GM12878 (cell line): ENCODE results near the gene SLC29A4. TPM values are rescaled to one million over a fixed set of nuclear protein-coding genes. Genes with fewer than 3 reads are reported as not detected.

ENCODE experiments used
- ATAC-seq: fragments of 200-7000 bp; cut with Tn5 transposase; 3 replicates; pipeline ENCODE4 v1.9.1; 2020; ENCODE audit warnings: mild to moderate bottlenecking, moderate library complexity
- BruUV-seq: library from RNA; stranded (reverse); fragments of 400-500 nt; replicated peaks from 2 replicates; lab custom pipeline; 2021; lab: Mats Ljungman, UMichigan
- CTCF ChIA-PET: fragments of 300-600 bp; sonication (Branson Sonifier 250); formaldehyde crosslinking; extraction: SDS; loops from one replicate; lab custom pipeline; 2021; ENCODE audit warnings: inconsistent platforms; lab: Yijun Ruan, JAX
- POLR2A ChIA-PET: fragments of 350-600 bp; formaldehyde crosslinking; extraction: SDS; loops from one replicate; lab custom pipeline; 2021; ENCODE audit warnings: inconsistent platforms; lab: Charles Lee
- RAD21 ChIA-PET: fragments of 300-600 bp; sonication (Branson Sonifier 250); formaldehyde crosslinking; loops from one replicate; lab custom pipeline; 2023; ENCODE audit warnings: antibody characterized with exemption; ENCODE audit not compliant: unreplicated experiment; lab: Charles Lee
- SMC1A ChIA-PET: fragments of 300-600 bp; sonication (Branson Sonifier 250); formaldehyde crosslinking; loops from one replicate; lab custom pipeline; 2023; ENCODE audit not compliant: unreplicated experiment, uncharacterized antibody; lab: Charles Lee
- DNase-seq: peaks from one replicate; pipeline ENCODE4 v3.0.0-alpha.2; 2011; ENCODE audit warnings: low read depth, low spot score
- FAIRE-seq: peaks from 3 replicates; lab custom pipeline; 2011; peaks lifted over from hg19 to GRCh38; lab: Jason Lieb, UNC
- H2AFZ ChIP-seq: 2 replicates; pipeline ENCODE4 v1.6.0; 2011; ENCODE audit warnings: low read depth, low read length, control low read depth; ENCODE audit not compliant: control insufficient read depth
- H3K27ac ChIP-seq: 2 replicates; pipeline ENCODE4 v1.5.1; 2011; ENCODE audit warnings: control low read depth; ENCODE audit not compliant: control insufficient read depth, insufficient read depth
- H3K27me3 ChIP-seq, 2 experiments: replicated peaks in 1 of 2; 2 replicates each; pipeline versions ENCODE4 v1.6.0 to v1.6.1; 2011; ENCODE audit warnings: low read length in 1 of 2; ENCODE audit not compliant: control insufficient read depth in 2 of 2, insufficient read depth in 2 of 2
- H3K36me3 ChIP-seq, 2 experiments: 2 replicates each; pipeline ENCODE4 v1.5.1; 2011; ENCODE audit warnings: low read length in 1 of 2; ENCODE audit not compliant: control insufficient read depth in 2 of 2, insufficient read depth in 2 of 2
- H3K4me1 ChIP-seq: 2 replicates; pipeline ENCODE4 v1.6.1; 2011; ENCODE audit warnings: mild to moderate bottlenecking, low read length, moderate library complexity, mixed read lengths; ENCODE audit not compliant: control insufficient read depth, insufficient read depth
- H3K4me2 ChIP-seq: 2 replicates; pipeline ENCODE4 v1.6.0; 2011; ENCODE audit warnings: control low read depth; ENCODE audit not compliant: control insufficient read depth, insufficient read depth
- H3K4me3 ChIP-seq: fragments of 200-600 bp; sonication (generic); 2 replicates; pipeline ENCODE4 v1.5.1; 2016
- H3K79me2 ChIP-seq: 2 replicates; pipeline ENCODE4 v1.6.0; 2011; ENCODE audit warnings: low read length; ENCODE audit not compliant: control insufficient read depth, insufficient read depth
- H3K9ac ChIP-seq: 2 replicates; pipeline ENCODE4 v1.8.0; 2011; ENCODE audit warnings: low read length, control low read depth, mixed read lengths; ENCODE audit not compliant: control insufficient read depth, insufficient read depth
- H3K9me3 ChIP-seq: replicated peaks from 3 replicates; pipeline ENCODE4 v1.5.1; 2011; ENCODE audit warnings: mild to moderate bottlenecking, low read length; ENCODE audit not compliant: control insufficient read depth, insufficient read depth
- H4K20me1 ChIP-seq: 2 replicates; pipeline ENCODE4 v1.6.0; 2011; ENCODE audit not compliant: control insufficient read depth, insufficient read depth
- ASH2L ChIP-seq: fragments of 300-600, 200-600 bp; sonication (generic); IDR thresholded peaks from 2 replicates; pipeline ENCODE4 v1.6.1; 2017; ENCODE audit warnings: low read depth, mild to moderate bottlenecking, borderline replicate concordance
- CREB1 ChIP-seq: IDR thresholded peaks from 2 replicates; pipeline ENCODE4 v1.6.1; 2012; ENCODE audit warnings: low read depth, mild to moderate bottlenecking, inconsistent platforms
- ESRRA ChIP-seq: IDR thresholded peaks from 2 replicates; pipeline ENCODE4 v1.6.1; 2012; ENCODE audit warnings: mild to moderate bottlenecking, low read length, improper control_type of control experiment
- FOXM1 ChIP-seq: IDR thresholded peaks from 2 replicates; pipeline ENCODE4 v1.6.1; 2012; ENCODE audit warnings: low read depth, mild to moderate bottlenecking, inconsistent platforms, low read length, moderate library complexity
- JUND ChIP-seq: IDR thresholded peaks from 2 replicates; pipeline ENCODE4 v1.6.1; 2012; ENCODE audit warnings: low read depth, mild to moderate bottlenecking, low read length, improper control_type of control experiment, moderate library complexity
- KLF5 ChIP-seq: fragments of 450-650 bp; IDR thresholded peaks from 2 replicates; pipeline ENCODE4 v1.6.1; 2014; ENCODE audit warnings: mild to moderate bottlenecking; ENCODE audit not compliant: partially characterized antibody
- LARP7 ChIP-seq: fragments of 450-650 bp; IDR thresholded peaks from 2 replicates; pipeline ENCODE4 v1.6.1; 2017; ENCODE audit warnings: mild to moderate bottlenecking
- MTA2 ChIP-seq: fragments of 450-650 bp; IDR thresholded peaks from 2 replicates; pipeline ENCODE4 v1.6.1; 2016; ENCODE audit warnings: low read depth, mild to moderate bottlenecking, moderate library complexity
- NR2C1 ChIP-seq: fragments of 450-650 bp; IDR thresholded peaks from 2 replicates; pipeline ENCODE4 v1.6.1; 2017; ENCODE audit warnings: antibody characterized with exemption, mild to moderate bottlenecking, moderate library complexity
- STAT1 ChIP-seq: fragments of 450-650 bp; conservative IDR thresholded peaks from 2 replicates; pipeline ENCODE4 v1.6.1; 2014; ENCODE audit warnings: antibody characterized with exemption, mild to moderate bottlenecking
- TBL1XR1 ChIP-seq: IDR thresholded peaks from 2 replicates; pipeline ENCODE4 v1.6.1; 2012; ENCODE audit warnings: low read depth, low read length, improper control_type of control experiment
- WGBS: methylation state at CpG from one replicate; pipeline ENCODE4 v1.1.6; 2016; ENCODE audit warnings: low lambda C conversion rate; ENCODE audit not compliant: insufficient replicate concordance, insufficient coverage; ENCODE audit errors: missing lambda C conversion rate; 5-methylcytosine and 5-hydroxymethylcytosine counted together
- in situ Hi-C: fragments of 300-500 bp; cut with MboI; formaldehyde crosslinking; loops from 9 replicates; pipeline ENCODE4 v1.14.3; 2018; ENCODE audit warnings: mixed read lengths
- intact Hi-C: fragments of 100-400 bp; cut with micrococcal nuclease; formaldehyde crosslinking; loops from one replicate; pipeline ENCODE4 v1.14.2; 2022; ENCODE audit not compliant: unreplicated experiment
- polyA plus RNA-seq, 11 experiments: library from polyadenylated mRNA; depleted of rRNA in 4 of 11; unstranded in 6 of 11; stranded (reverse) in 5 of 11; fragments of >200 nt; fragmentation: Nextera tagmentation in 4 of 11; fragmentation: Illumina TruSeq in 1 of 11; extraction: Ambion mirVana in 4 of 11; extraction: Trizol in 1 of 11; gene quantifications; 1 replicate in 1 of 11; 2 replicates in 10 of 11; pipeline versions ENCODE4 v1.2.1 to v1.2.3, GENCODE V29; 2011 to 2016; ENCODE audit warnings: inconsistent platforms in 2 of 11, missing spikeins in 2 of 11, low read depth in 1 of 11
- total RNA-seq, 4 experiments: library from RNA; depleted of rRNA in 3 of 4; stranded (reverse); fragments of >200 nt in 3 of 4; fragmentation: Illumina TruSeq in 1 of 4; extraction: Trizol in 1 of 4; gene quantifications; 2 replicates each; pipeline versions ENCODE4 v1.2.1 to v1.2.3, GENCODE V29; 2013 to 2021
- TF ChIP-seq, protein P1 (sequence below): fragments of 450-650 bp; IDR thresholded peaks from 2 replicates; pipeline ENCODE4 v1.6.1; 2016; ENCODE audit warnings: mild to moderate bottlenecking
- TF ChIP-seq, protein P2 (sequence below): fragments of 450-650 bp; IDR thresholded peaks from 2 replicates; pipeline ENCODE4 v1.6.1; 2017; ENCODE audit warnings: mild to moderate bottlenecking, low read depth, inconsistent platforms; ENCODE audit not compliant: poor library complexity, severe bottlenecking
- TF ChIP-seq, protein P3 (sequence below): IDR thresholded peaks from 2 replicates; pipeline ENCODE4 v1.6.1; 2011; ENCODE audit warnings: borderline replicate concordance, low read depth, mild to moderate bottlenecking, moderate library complexity, mixed read lengths, low read length; ENCODE audit not compliant: insufficient read depth; ENCODE audit errors: extremely low read length
- TF ChIP-seq, protein P4 (sequence below): fragments of 450-650 bp; IDR thresholded peaks from 2 replicates; pipeline ENCODE4 v1.6.1; 2018; ENCODE audit warnings: mild to moderate bottlenecking, low read depth, moderate library complexity; ENCODE audit not compliant: partially characterized antibody

The SLC29A4 gene
- total and polyA plus RNA-seq, 10 of the 15 experiments (the other 5 are each of a cell fraction or from before 2014, with no cell fraction given), result 0.11 to 0.72 (median 0.23) TPM; not detected in 3

DNA sequence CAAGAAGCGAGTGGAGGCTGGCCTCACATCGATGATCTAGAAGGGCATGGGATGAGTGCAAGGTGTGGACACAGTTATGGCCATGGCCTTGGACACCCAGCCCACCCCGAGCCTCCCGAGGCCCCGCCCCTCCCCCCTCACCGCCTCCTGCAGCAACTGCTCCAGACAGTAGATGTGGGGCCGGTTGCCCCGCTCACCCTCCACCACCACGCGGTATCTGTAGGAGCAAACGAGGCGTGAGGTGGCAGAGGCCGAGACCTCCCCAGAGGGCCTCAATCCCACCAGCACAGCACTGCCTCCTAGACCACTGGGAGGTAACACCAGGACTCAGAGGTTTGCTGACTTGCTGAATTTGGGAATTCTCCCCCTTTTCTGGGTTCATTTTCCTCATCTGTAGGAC, 37.6 kb downstream of the SLC29A4 start (continued):
- TF ChIP-seq, protein P1, sequence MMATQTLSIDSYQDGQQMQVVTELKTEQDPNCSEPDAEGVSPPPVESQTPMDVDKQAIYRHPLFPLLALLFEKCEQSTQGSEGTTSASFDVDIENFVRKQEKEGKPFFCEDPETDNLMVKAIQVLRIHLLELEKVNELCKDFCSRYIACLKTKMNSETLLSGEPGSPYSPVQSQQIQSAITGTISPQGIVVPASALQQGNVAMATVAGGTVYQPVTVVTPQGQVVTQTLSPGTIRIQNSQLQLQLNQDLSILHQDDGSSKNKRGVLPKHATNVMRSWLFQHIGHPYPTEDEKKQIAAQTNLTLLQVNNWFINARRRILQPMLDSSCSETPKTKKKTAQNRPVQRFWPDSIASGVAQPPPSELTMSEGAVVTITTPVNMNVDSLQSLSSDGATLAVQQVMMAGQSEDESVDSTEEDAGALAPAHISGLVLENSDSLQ, result no peak
- TF ChIP-seq, protein P2, sequence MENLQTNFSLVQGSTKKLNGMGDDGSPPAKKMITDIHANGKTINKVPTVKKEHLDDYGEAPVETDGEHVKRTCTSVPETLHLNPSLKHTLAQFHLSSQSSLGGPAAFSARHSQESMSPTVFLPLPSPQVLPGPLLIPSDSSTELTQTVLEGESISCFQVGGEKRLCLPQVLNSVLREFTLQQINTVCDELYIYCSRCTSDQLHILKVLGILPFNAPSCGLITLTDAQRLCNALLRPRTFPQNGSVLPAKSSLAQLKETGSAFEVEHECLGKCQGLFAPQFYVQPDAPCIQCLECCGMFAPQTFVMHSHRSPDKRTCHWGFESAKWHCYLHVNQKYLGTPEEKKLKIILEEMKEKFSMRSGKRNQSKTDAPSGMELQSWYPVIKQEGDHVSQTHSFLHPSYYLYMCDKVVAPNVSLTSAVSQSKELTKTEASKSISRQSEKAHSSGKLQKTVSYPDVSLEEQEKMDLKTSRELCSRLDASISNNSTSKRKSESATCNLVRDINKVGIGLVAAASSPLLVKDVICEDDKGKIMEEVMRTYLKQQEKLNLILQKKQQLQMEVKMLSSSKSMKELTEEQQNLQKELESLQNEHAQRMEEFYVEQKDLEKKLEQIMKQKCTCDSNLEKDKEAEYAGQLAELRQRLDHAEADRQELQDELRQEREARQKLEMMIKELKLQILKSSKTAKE, result no peak
- no peak for TF ChIP-seq KLF5
- TF ChIP-seq, protein P3, sequence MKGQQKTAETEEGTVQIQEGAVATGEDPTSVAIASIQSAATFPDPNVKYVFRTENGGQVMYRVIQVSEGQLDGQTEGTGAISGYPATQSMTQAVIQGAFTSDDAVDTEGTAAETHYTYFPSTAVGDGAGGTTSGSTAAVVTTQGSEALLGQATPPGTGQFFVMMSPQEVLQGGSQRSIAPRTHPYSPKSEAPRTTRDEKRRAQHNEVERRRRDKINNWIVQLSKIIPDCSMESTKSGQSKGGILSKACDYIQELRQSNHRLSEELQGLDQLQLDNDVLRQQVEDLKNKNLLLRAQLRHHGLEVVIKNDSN, result no peak
- TF ChIP-seq FOXM1, result no peak

DNA sequence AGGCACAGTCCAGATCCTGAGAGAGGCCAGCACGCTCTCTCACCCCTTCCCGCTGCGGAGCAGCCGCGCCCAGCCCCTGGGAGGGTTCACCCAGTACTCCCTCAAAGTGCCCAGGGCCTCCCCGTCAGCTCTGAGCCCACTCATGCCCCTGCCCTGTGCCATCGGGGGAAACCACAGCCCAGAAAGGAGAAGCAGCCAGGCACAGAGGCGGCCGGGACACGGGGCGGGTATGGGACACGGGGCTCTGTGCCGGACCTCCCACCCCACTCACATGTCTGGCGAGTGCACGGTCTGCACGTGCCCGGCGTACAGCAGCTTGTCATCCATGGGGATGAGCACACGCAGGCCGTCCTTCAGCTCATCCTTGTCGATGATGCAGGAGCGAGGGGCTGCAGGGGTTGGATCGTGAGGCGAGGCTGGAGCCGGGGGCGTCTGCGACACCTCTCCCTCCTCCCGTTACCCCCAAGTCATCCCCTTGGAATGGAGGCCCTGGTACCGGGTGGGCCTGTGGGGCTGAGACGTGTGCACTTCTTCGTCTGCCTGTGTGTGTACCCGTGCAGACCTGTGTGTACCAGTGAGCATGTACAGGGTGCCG, 38.2 kb downstream of the SLC29A4 start:
- H3K4me1 ChIP-seq, result no peaks in the 10 kb centered on the region
- no peak overlapping the region for H3K9ac ChIP-seq
- FAIRE-seq (no peak), ATAC-seq (no peak), DNase-seq (no peak)
- SMC1A ChIA-PET, result no interaction called here
- no peak overlapping the region for H3K4me3 ChIP-seq
- CTCF ChIA-PET, result no interaction called here
- H2AFZ ChIP-seq, result no peak overlapping the region
- RAD21 ChIA-PET, result no interaction called here
- H3K27ac ChIP-seq, result no peak overlapping the region
- peaks cover under 1 to 1% of the 10 kb centered on the region in 2 experiments; a peak in 1 of 4 replicates for H3K36me3 ChIP-seq
- no TSS peak for BruUV-seq
- H3K4me2 ChIP-seq, result no peak overlapping the region
- no peaks in the 10 kb centered on the region for H3K27me3 ChIP-seq
- no peaks in the 10 kb centered on the region for H4K20me1 ChIP-seq
- no peaks in the 10 kb centered on the region for H3K79me2 ChIP-seq
- intact Hi-C loops, result no loop called here
- in situ Hi-C loops, result no loop called here
- peaks cover 4% of the 10 kb centered on the region; the same call in 2 of the 3 replicates for H3K9me3 ChIP-seq
- POLR2A ChIA-PET, result no interaction called here
- WGBS, result 99% methylated on average over 33 of the region's 33 CpGs
- TF ChIP-seq MTA2 (no peak), NR2C1 (no peak), STAT1 (no peak), TBL1XR1 (no peak), ESRRA (no peak), CREB1 (no peak), ASH2L (no peak), LARP7 (no peak), JUND (no peak)
- TF ChIP-seq, protein P4, sequence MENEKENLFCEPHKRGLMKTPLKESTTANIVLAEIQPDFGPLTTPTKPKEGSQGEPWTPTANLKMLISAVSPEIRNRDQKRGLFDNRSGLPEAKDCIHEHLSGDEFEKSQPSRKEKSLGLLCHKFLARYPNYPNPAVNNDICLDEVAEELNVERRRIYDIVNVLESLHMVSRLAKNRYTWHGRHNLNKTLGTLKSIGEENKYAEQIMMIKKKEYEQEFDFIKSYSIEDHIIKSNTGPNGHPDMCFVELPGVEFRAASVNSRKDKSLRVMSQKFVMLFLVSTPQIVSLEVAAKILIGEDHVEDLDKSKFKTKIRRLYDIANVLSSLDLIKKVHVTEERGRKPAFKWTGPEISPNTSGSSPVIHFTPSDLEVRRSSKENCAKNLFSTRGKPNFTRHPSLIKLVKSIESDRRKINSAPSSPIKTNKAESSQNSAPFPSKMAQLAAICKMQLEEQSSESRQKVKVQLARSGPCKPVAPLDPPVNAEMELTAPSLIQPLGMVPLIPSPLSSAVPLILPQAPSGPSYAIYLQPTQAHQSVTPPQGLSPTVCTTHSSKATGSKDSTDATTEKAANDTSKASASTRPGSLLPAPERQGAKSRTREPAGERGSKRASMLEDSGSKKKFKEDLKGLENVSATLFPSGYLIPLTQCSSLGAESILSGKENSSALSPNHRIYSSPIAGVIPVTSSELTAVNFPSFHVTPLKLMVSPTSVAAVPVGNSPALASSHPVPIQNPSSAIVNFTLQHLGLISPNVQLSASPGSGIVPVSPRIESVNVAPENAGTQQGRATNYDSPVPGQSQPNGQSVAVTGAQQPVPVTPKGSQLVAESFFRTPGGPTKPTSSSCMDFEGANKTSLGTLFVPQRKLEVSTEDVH, result no peak
